GM12865 (cell line): ENCODE results near the gene RABGAP1.

ENCODE experiments used
- DNase-seq: peaks from one replicate; pipeline ENCODE4 v3.0.0; 2010; ENCODE audit warnings: low read depth
- H3K4me3 ChIP-seq: 2 replicates; pipeline ENCODE4 v1.5.1; 2011; ENCODE audit warnings: mild to moderate bottlenecking, low read depth, low read length, control low read depth
- CTCF ChIP-seq: IDR thresholded peaks from 2 replicates; pipeline ENCODE4 v1.5.1; 2011; ENCODE audit warnings: low read length, control low read depth, low read depth, inconsistent platforms; ENCODE audit not compliant: insufficient read depth; ENCODE audit errors: missing control alignments

Gene RABGAP1

GRCh38 chr9:123131993-123132392, 191.2 kb downstream of the RABGAP1 start:
- no peak for DNase-seq
- no peak for TF ChIP-seq CTCF
- no peak overlapping the region for H3K4me3 ChIP-seq

GRCh38 chr9:123132696-123133095, 191.9 kb downstream of the RABGAP1 start:
- TF ChIP-seq CTCF = no peak
- no peak for DNase-seq
- no peak overlapping the region for H3K4me3 ChIP-seq

GRCh38 chr9:123135430-123135829, 194.6 kb downstream of the RABGAP1 start:
- TF ChIP-seq CTCF = no peak
- H3K4me3 ChIP-seq = no peak overlapping the region
- no peak for DNase-seq

DNA sequence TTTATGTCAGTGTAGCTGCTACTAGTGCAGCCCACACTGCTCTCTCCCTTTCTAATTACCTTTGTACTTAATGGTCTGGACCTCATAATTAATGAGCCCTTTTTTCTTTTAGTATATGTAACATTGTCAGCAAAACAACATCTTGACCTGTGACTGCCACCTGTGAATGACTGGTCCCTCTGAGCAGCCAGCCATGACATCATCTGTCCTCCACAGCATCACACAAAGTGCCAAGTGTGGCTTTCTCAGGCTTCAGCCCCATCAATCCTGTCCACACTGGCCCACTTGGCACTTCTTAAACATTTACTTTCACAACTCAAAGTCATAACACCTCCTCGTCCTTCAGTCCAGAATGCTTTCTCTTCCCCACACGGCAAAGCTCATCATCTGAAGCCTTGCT, 197.3 kb downstream of the RABGAP1 start:
- TF ChIP-seq CTCF = no peak
- no peak overlapping the region for H3K4me3 ChIP-seq
- no peak for DNase-seq

GRCh38 chr9:123149067-123149466, 208.2 kb downstream of the RABGAP1 start:
- no peak for DNase-seq
- no peak for TF ChIP-seq CTCF

DNA sequence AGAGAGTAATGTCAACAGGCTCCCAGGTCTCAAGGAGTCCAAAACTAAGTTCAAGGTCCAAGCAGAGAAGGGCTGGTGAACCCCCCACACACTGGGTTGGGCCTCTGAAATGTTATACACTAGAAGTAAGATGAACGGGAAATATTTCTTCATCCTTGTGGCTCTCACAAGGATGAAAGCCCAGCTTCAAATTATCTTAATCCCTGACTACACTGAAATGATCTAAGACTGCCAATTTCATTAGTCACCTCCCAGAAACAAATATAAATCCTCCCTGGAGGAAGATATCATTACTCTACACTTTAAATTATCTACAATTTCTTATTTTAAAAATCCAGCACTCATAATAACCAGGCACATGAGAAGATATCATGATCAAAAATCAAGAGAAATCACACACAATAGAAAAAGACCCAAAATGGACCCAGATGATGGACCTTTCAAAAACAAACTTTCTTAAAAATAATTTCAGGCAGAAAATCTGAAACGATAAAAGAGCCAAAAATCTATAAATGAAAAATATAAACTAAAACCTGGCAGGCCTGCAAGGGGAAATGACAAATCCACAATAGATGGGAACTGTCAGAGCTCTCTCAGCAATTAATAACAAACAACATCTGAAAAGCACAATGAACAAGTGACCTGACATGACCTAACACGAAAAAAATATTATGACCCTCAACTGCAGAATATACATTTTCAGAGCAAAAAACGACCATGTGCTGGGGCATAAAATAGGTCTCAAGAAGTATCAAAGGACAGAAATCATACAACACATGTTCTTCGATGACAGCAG, 210.1 kb downstream of the RABGAP1 start:
- no peak for TF ChIP-seq CTCF
- DNase-seq = no peak
- no peak overlapping the region for H3K4me3 ChIP-seq

More at GRCh38 chr9:123149067-123149466, 208.2 kb downstream of the RABGAP1 start:
- H3K4me3 ChIP-seq = no peak overlapping the region
